DOHH2 (cell line): ENCODE results near the gene SCUBE3.

Source experiments
- H3F3A ChIP-seq: fragments of 200-600 bp; sonication (generic), shearing (Covaris generic); 2 replicates; pipeline ENCODE4 v1.6.0; 2016; ENCODE audit warnings: antibody characterized with exemption, mild to moderate bottlenecking; ENCODE audit not compliant: control insufficient read depth, insufficient read depth
- H3K27ac ChIP-seq: fragments of 200-600 bp; sonication (generic); 2 replicates; pipeline ENCODE4 v1.5.1; 2014; ENCODE audit warnings: low read depth, mild to moderate bottlenecking, low read length, moderate library complexity
- H3K27me3 ChIP-seq: fragments of 200-600 bp; sonication (generic); 2 replicates; pipeline ENCODE4 v1.6.1; 2014; ENCODE audit warnings: mild to moderate bottlenecking, low read length, mixed read lengths; ENCODE audit not compliant: control insufficient read depth
- H3K36me3 ChIP-seq: fragments of 200-600 bp; sonication (generic); 2 replicates; pipeline ENCODE4 v1.6.1; 2014; ENCODE audit warnings: mild to moderate bottlenecking, low read length, moderate library complexity, mixed read lengths; ENCODE audit not compliant: control insufficient read depth
- H3K4me1 ChIP-seq: fragments of 200-600 bp; sonication (generic); 2 replicates; pipeline ENCODE4 v1.6.1; 2014; ENCODE audit warnings: mild to moderate bottlenecking, low read length, mixed read lengths; ENCODE audit not compliant: control insufficient read depth
- H3K4me2 ChIP-seq: fragments of 200-600 bp; sonication (generic); 2 replicates; pipeline ENCODE4 v1.6.0; 2014; ENCODE audit warnings: mild to moderate bottlenecking, low read length, moderate library complexity
- H3K4me3 ChIP-seq: fragments of 200-600 bp; sonication (generic); 2 replicates; pipeline ENCODE4 v1.5.1; 2014; ENCODE audit warnings: mild to moderate bottlenecking, low read length, mixed read lengths
- H3K79me2 ChIP-seq: fragments of 200-600 bp; sonication (generic); 2 replicates; pipeline ENCODE4 v1.6.1; 2014; ENCODE audit warnings: mild to moderate bottlenecking, low read length, mixed read lengths; ENCODE audit not compliant: control insufficient read depth
- H3K9me2 ChIP-seq: fragments of 200-600 bp; sonication (generic); replicated peaks from 2 replicates; pipeline ENCODE4 v1.6.1; 2014; ENCODE audit warnings: mild to moderate bottlenecking, low read length, mixed read lengths; ENCODE audit not compliant: control insufficient read depth
- H3K9me3 ChIP-seq: fragments of 200-600 bp; sonication (generic); 2 replicates; pipeline ENCODE4 v1.6.1; 2014; ENCODE audit warnings: antibody characterized with exemption, low read length, mixed read lengths; ENCODE audit not compliant: control insufficient read depth, insufficient read depth
- H4K20me1 ChIP-seq: fragments of 200-600 bp; sonication (generic); 2 replicates; pipeline ENCODE4 v1.6.0; 2014; ENCODE audit warnings: low read depth, mild to moderate bottlenecking, antibody characterized with exemption, low read length, moderate library complexity; ENCODE audit not compliant: control insufficient read depth, insufficient read depth
- CTCF ChIP-seq: fragments of 200-600 bp; sonication (generic); IDR thresholded peaks from one replicate; pipeline ENCODE4 v1.5.1; 2014; ENCODE audit warnings: antibody characterized with exemption, mild to moderate bottlenecking, low read depth, low read length; ENCODE audit not compliant: poor library complexity, severe bottlenecking
- EZH2phosphoT487 ChIP-seq: fragments of 200-600 bp; sonication (generic); IDR thresholded peaks from 2 replicates; pipeline ENCODE4 v1.6.1; 2017; ENCODE audit warnings: borderline replicate concordance, mild to moderate bottlenecking, antibody characterized with exemption, low read length, moderate library complexity, mixed read lengths

Gene SCUBE3

GRCh38 chr6:35262596-35262995 is 48.8 kb downstream of the SCUBE3 start:
- Histone ChIP-seq H3K4me1 (peaks cover 27% of the 10 kb centered on the region), H3K27ac (no peak overlapping the region), H3K4me3 (no peak overlapping the region), H3K9me3 (no peaks in the 10 kb centered on the region), H3F3A (peaks cover 5% of the 10 kb centered on the region; the same call in 1 of the 2 replicates), H3K27me3 (no peaks in the 10 kb centered on the region), H3K9me2 (no peaks in the 10 kb centered on the region), H3K79me2 (peaks cover 64% of the 10 kb centered on the region), H4K20me1 (no peaks in the 10 kb centered on the region), H3K36me3 (peaks cover 6% of the 10 kb centered on the region; the same call in 1 of the 2 replicates), H3K4me2 (no peak overlapping the region)
- TF ChIP-seq EZH2phosphoT487 (no peak), CTCF (no peak)

GRCh38 chr6:35264550-35265274 is 51.0 kb downstream of the SCUBE3 start:
- H3K36me3 ChIP-seq = peaks cover 4% of the 10 kb centered on the region; the same call in 1 of the 2 replicates
- H3F3A ChIP-seq = peaks cover 5% of the 10 kb centered on the region; the same call in 1 of the 2 replicates
- H3K4me1 ChIP-seq = peaks cover 22% of the 10 kb centered on the region
- H3K27ac ChIP-seq = no peak overlapping the region
- peaks cover 46% of the 10 kb centered on the region for H3K79me2 ChIP-seq
- H3K9me3 ChIP-seq = no peaks in the 10 kb centered on the region
- no peak overlapping the region for H3K4me3 ChIP-seq
- H3K9me2 ChIP-seq = no peaks in the 10 kb centered on the region
- H3K27me3 ChIP-seq = no peaks in the 10 kb centered on the region
- H4K20me1 ChIP-seq = no peaks in the 10 kb centered on the region
- H3K4me2 ChIP-seq = no peak overlapping the region
- TF ChIP-seq EZH2phosphoT487 (no peak), CTCF (no peak)

DNA sequence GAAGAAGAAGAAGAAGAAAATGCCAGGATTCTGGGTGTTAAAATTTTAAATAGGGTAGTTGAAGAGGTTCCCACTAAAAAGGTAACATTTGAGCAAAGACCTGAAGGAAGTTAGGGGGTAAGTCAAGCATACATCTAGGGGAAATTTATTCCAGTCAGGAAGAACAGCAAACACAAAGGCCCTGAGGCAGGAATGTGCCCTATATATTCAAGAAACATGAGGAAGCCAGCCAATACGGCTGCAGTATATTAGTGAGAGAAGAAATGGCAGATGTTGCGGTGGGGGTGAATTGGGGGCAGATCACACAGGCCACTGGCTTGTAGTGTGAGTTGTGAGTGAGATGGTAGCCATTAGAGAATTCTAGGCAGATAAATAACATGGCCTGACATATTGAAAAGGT is 51.8 kb downstream of the SCUBE3 start:
- peaks cover 38% of the 10 kb centered on the region for H3K79me2 ChIP-seq
- H4K20me1 ChIP-seq = no peaks in the 10 kb centered on the region
- H3K4me3 ChIP-seq = no peak overlapping the region
- no peak overlapping the region for H3K27ac ChIP-seq
- H3K4me1 ChIP-seq = peaks cover 17% of the 10 kb centered on the region
- no peaks in the 10 kb centered on the region for H3K9me2 ChIP-seq
- H3K4me2 ChIP-seq = no peak overlapping the region
- no peaks in the 10 kb centered on the region for H3K27me3 ChIP-seq
- TF ChIP-seq EZH2phosphoT487 = no peak
- TF ChIP-seq CTCF = no peak
- H3F3A ChIP-seq = peaks cover 5% of the 10 kb centered on the region; the same call in 1 of the 2 replicates
- H3K9me3 ChIP-seq = no peaks in the 10 kb centered on the region
- 0 out of 2 replicates have a peak, but pooled peaks cover 4% of the 10 kb centered on the region for H3K36me3 ChIP-seq
